GM19023 (cell line): ENCODE results near the gene TASP1.
A peak's percentile ranks its signal among the peaks of the same experiment; 100 is the strongest.
"Not testable (repeated sequence)": the region's sequence is repeated elsewhere in the genome, so short reads cannot be mapped to it uniquely, and the experiment has no call there.

ENCODE experiments used
- ATAC-seq: cut with Tn5 transposase; IDR thresholded peaks from one replicate; pipeline ENCODE4 v1.9.1; 2021; ENCODE audit warnings: mild to moderate bottlenecking, moderate library complexity; ENCODE audit not compliant: unreplicated experiment

Gene TASP1

GRCh38 chr20:13403453-13403852 lies 235.3 kb downstream of the TASP1 start:
- ATAC-seq, result no peak

DNA sequence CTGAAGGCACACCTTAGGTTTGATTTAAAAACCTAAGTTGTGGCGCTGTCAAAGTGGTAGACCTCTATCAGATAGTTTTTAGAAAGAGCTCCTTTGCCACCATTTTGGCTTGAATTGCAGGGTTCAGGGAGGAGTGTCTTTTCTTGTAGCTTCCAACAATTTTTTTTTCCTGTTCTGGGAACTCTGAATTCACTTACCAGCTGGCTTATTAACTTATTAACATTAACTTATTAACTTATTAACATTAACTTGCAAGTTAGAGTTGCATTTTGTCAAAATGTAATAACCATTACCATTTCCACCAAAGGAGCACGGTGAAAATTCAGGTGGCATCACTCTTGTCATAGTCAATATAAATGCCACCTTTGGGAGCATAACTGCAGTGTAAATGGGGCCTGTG lies 235.7 kb downstream of the TASP1 start:
- no peak for ATAC-seq

GRCh38 chr20:13402171-13402760 lies 236.5 kb downstream of the TASP1 start:
- ATAC-seq, result no peak

GRCh38 chr20:13401596-13401995 lies 237.1 kb downstream of the TASP1 start:
- ATAC-seq, result no peak

DNA sequence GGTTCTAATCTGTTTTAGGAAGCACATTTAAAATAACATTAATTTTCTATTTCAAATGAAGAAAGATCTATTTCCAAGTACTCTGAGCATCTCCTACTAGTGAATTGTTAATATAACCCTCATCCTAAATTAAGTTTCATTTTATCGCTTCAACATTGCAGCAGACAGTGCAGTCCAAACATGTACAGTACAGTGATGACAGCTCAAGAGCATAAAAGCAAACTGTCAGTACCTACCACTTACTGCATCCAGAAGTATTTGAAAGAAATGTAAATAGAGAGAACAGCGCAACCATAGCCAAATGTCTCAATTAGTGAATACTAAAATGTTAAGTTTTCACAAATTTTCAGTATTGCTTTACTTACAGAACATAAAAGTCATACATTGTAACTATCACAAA lies 238.3 kb downstream of the TASP1 start:
- ATAC-seq, result no peak

GRCh38 chr20:13397300-13397724 lies 241.4 kb downstream of the TASP1 start:
- ATAC-seq, result no peak

- no peak for ATAC-seq
These were observed 241.9 kb downstream of the TASP1 start for GRCh38 chr20:13396826-13397225.

DNA sequence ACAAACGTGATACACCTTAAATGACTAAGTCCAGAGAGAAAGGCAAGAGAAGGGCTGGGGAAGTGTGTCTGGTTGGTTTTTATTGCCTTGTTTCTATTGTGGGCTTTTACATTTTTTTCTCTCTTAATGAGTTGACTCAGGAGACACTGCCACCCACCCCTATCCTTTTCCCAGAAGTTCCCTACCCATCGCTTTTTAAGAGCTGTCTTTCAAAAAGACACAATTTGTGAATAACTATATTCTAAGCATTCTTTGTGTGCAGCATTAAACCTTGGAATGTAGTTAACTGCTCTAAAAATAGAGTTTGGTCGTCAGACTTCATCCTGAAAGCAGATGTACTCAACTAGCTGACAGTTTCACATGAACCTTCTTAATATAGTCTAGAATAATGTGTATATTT lies 242.7 kb downstream of the TASP1 start:
- no peak for ATAC-seq

DNA sequence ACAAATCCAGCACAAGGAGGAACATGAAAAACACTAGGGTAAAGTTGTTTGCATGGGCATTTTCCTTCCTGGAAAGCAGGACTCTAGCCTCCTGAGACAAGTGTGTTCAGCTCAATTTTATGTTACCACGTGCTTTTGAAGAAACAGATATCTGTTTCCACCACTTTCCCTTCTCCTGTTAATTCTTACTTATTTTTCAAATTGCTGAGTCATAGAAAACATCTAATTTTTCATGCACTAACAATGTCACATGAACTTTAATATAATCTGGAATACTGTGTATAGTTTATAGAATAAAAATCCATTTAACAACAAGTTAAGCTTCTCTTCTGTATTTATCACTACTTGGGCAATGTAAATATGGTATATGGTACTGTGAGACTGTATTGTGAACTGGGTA lies 243.5 kb downstream of the TASP1 start:
- ATAC-seq, result no peak

DNA sequence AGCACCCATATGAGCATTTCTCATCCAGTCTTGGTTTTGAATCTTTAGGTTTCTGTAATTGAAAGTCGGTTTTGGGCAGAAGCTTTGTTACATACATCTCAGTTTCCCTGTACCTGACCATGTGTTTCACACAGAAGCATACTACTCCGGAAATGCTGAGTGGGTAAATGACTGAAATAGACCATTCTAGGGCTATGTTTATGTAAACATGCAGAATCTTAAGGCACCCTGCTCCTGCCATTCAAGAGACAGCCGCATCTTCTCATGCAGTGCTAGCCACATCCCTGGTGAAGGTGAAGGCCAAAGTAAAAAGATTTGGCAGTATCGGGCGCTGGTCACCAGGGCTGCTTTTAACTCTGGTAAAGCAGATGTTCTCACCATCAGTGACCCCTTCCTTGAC lies 246.3 kb downstream of the TASP1 start:
- no peak for ATAC-seq

DNA sequence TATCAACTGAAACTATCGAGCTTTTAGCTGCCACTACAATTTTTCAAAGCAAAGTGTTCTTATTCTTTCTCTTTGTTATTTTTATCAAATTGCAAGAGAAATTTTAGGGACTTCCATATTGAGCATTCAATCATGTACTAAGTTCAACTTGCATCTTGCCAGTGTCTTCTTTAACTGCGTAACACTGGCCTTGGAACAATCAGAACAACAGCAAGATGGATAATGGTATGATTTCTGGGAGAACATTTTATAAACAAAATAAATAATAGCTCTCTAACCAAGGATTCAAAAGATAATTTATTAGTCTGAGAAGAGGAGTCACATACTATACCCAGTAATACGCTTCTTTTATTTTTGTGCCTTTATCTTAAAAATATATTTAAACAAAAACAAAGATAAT lies 249.6 kb downstream of the TASP1 start:
- ATAC-seq, result no peak

DNA sequence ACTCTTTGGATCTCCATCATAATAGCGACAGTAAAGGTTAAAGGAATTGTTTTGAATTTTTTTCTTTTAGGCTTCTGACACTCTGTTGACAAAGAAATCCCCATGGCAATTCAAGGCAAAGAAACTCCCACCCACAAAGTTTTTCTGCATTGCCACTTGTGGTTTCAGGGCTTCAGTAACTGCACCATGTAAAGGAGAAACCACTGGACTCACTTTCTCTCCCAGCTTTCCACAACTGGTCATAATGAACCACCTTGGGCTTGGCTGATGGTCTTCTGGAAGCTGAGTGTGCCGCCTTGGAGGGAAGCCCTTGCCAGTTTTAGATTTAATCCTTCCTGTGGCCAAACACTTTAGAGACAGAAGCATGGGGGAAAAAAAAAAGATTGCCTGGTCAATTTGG lies 254.6 kb downstream of the TASP1 start:
- no peak for ATAC-seq

- ATAC-seq, result no peak
These were observed 255.9 kb downstream of the TASP1 start for GRCh38 chr20:13382786-13383185.

DNA sequence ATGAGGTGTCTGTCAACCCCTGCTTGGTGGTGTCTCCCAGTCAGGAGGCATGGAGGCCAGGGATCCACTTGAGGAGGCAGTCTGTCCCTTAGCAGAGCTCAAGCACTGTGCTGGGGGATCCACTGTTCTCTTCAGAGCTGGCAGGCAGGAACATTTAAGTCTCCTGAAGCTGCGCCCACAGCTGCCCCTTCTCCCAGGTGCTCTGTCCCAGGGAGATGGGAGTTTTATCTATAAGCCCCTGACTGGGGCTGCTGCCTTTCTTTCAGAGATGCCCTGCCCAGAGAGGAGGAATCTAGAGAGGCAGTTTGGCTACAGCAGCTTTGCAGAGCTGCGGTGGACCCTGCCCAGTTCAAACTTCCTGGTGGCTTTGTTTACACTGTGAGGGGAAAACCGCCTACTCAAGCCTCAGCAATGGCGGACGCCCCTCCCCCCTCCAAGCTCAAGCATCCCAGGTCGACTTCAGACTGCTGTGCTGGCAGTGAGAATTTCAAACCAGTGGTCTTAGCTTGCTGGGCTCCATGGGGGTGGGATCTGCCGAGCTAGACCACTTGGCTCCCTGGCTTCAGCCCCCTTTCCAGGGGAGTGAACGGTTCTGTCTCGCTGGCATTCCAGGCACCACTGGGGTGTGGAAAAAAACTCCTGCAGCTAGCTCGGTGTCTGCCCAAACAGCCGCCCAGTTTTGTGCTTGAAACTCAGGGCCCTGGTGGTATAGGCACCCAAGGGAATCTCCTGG lies 258.1 kb downstream of the TASP1 start:
- ATAC-seq, result not testable (repeated sequence)

DNA sequence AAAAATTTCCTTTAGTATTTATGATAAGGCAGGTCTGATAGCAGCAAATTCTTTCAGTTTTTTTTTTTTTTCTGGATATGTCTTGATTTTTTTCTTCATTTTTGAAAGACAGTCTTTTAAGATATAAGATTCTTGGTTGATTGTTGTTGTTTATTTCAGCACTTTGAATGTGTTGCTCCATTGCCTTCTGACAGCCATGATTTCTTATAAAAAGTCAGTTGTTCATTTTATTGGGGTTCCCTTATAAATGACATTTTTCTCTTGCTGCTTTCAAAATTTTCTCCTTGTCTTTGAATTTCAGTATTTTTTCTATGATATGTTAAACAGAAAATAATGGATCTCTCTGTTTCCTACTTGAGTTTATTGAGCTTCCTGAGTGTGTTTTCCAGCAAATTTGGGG lies 265.3 kb downstream of the TASP1 start:
- no peak for ATAC-seq

- no peak for ATAC-seq
These were observed 274.2 kb downstream of the TASP1 start for GRCh38 chr20:13364278-13365170.

- no peak for ATAC-seq
These were observed 275.3 kb downstream of the TASP1 start for GRCh38 chr20:13363473-13363872.

- not testable (repeated sequence) for ATAC-seq
These were observed 276.6 kb downstream of the TASP1 start for GRCh38 chr20:13362165-13362564.

GRCh38 chr20:13358936-13359335 lies 279.8 kb downstream of the TASP1 start:
- ATAC-seq, result not testable (repeated sequence)

DNA sequence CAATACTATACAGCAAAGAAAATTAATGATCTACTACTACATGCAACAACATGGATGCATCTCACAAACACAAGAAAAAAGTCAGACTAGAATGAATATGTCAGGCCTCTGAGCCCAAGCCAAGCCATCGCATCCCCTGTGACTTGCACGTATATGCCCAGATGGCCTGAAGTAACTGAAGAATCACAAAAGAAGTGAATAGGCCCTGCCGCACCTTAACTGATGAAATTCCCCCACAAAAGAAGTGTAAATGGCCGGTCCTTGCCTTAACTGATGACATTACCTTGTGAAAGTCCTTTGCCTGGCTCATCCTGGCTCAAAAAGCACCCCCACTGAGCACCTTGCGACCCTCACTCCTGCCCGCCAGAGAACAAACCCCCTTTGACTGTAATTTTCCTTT lies 280.9 kb downstream of the TASP1 start:
- not testable (repeated sequence) for ATAC-seq

DNA sequence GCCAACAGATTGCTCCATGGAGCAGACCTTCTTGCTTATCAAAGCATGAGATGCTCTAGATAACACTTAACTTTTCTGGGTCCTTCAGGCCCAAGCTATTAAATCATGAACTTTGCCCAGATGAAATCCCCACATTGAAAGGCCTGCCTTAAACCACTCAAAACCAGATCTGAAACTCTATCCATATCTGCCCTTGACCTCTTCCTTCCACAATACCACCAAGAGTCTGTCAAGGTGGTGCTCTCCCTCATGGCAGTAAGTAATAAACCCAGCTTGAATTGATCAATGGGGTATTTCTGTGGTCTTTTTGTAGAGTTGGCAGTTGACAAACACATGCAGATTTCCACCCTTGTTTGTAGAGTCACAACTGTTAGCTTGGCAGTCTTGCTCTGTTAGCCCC lies 282.1 kb downstream of the TASP1 start:
- peak; percentile 57 for ATAC-seq
